Uterus (tissue), 4 donors: ENCODE measurements around the gene TRPM4. TPM values are rescaled to one million over a fixed set of nuclear protein-coding genes. Genes with fewer than 3 reads are reported as not detected.

Source experiments
- DNase-seq, 2 donors: peaks; one replicate each; pipeline ENCODE4 v3.0.0-alpha.2; 2019 to 2020
- H3K27ac ChIP-seq, 2 donors: fragments of 200-600 bp; sonication (generic); 1 replicate in 1 of 2; 2 replicates in 1 of 2; pipeline ENCODE4 v1.5.1; 2016 to 2018
- H3K27me3 ChIP-seq, 2 donors: fragments of 200-600 bp; sonication (generic); one replicate each; pipeline ENCODE4 v1.5.1; 2018 to 2019; ENCODE audit warnings: control low read depth in 1 of 2
- H3K36me3 ChIP-seq, 2 donors: fragments of 200-600 bp; sonication (generic); one replicate each; pipeline ENCODE4 v1.5.1; 2019; ENCODE audit warnings: control low read depth in 1 of 2
- H3K4me1 ChIP-seq, 2 donors: fragments of 200-600 bp; sonication (generic); one replicate each; pipeline ENCODE4 v1.5.1; 2018 to 2019; ENCODE audit warnings: control low read depth in 1 of 2
- H3K4me3 ChIP-seq, 2 donors: fragments of 200-600 bp; sonication (generic); 1 replicate in 1 of 2; 2 replicates in 1 of 2; pipeline ENCODE4 v1.5.1; 2018 to 2019; ENCODE audit warnings: mild to moderate bottlenecking in 1 of 2
- H3K9me3 ChIP-seq, 2 donors: fragments of 200-600 bp; sonication (generic); one replicate each; pipeline ENCODE4 v1.5.1; 2019; ENCODE audit warnings: control low read depth in 1 of 2
- CTCF ChIP-seq, 4 experiments: fragments of 200-600 bp in 2 of 4; fragments of 450-650 bp in 2 of 4; sonication (generic) in 2 of 4; IDR thresholded peaks; one replicate each; pipeline ENCODE4 v1.5.1; 2016 to 2019; ENCODE audit warnings: antibody characterized with exemption in 4 of 4, mild to moderate bottlenecking in 2 of 4, moderate library complexity in 1 of 4
- POLR2A ChIP-seq, 2 donors: fragments of 450-650 bp; IDR thresholded peaks; one replicate each; pipeline ENCODE4 v1.6.1; 2016; ENCODE audit warnings: antibody characterized with exemption in 2 of 2, mild to moderate bottlenecking in 1 of 2, moderate library complexity in 1 of 2
- intact Hi-C: fragments of 100-400 bp; cut with DNase I; formaldehyde crosslinking; loops from one replicate; pipeline ENCODE4 v1.15.1; 2023; ENCODE audit warnings: low total_unique reads
- total RNA-seq, 4 donors: library from RNA; depleted of rRNA in 3 of 4; stranded (reverse); fragments of >200 nt in 3 of 4; gene quantifications; one replicate each; pipeline versions ENCODE4 v1.1.0 to v1.2.4, GENCODE V29; 2014 to 2023
- donor health status: DM: yes; HTN: yes; CAD: no.

Gene TRPM4
- total RNA-seq, 4 donors from 2014 or later, result 9.7 to 28.7 (median 15.4) TPM

GRCh38 chr19:49148784-49149651 lies 8.6 kb upstream of the TRPM4 start:
- Histone ChIP-seq H3K4me1 (peaks cover 0 to 11% of the 10 kb centered on the region in 2 donors), H3K27me3 (no peaks in the 10 kb centered on the region), H3K4me3 (peak overlapping the region; percentile 58 to 68), H3K27ac (peak overlapping the region; percentile 67 to 86), H3K36me3 (no peaks in the 10 kb centered on the region), H3K9me3 (no peaks in the 10 kb centered on the region)
- intact Hi-C loops, result loop anchor here (10.0 kb wide), 1 partner anchor 54 kb away; no protein-coding TSS in a partner anchor
- DNase-seq, result peak; percentile 95 to 98
- TF ChIP-seq CTCF (IDR thresholded peaks at IDR 0.05) (peak in 1 of 4 experiments; percentile 3), POLR2A (IDR thresholded peaks at IDR 0.05) (peak; percentile 69 to 77)

- peaks cover 0 to 11% of the 10 kb centered on the region in 2 donors for H3K4me1 ChIP-seq
- H3K9me3 ChIP-seq, result no peaks in the 10 kb centered on the region
- intact Hi-C loops, result loop anchor here (10.0 kb wide), 1 partner anchor 55 kb away; no protein-coding TSS in a partner anchor
- no peaks in the 10 kb centered on the region for H3K27me3 ChIP-seq
- peak overlapping the region; percentile 58 to 68 for H3K4me3 ChIP-seq
- no peaks in the 10 kb centered on the region for H3K36me3 ChIP-seq
- no peak for TF ChIP-seq CTCF (IDR thresholded peaks at IDR 0.05)
- TF ChIP-seq POLR2A (IDR thresholded peaks at IDR 0.05), result no peak
- H3K27ac ChIP-seq, result peak overlapping the region; percentile 67 to 86
- peak; percentile 70 to 72 for DNase-seq
These were observed 7.9 kb upstream of the TRPM4 start for GRCh38 chr19:49149652-49150105.

GRCh38 chr19:49150106-49150943 lies 7.3 kb upstream of the TRPM4 start:
- Histone ChIP-seq H3K4me3 (peak overlapping the region; percentile 58 to 68), H3K27me3 (no peaks in the 10 kb centered on the region), H3K9me3 (no peaks in the 10 kb centered on the region), H3K27ac (peak overlapping the region; percentile 67 to 86), H3K36me3 (no peaks in the 10 kb centered on the region), H3K4me1 (peaks cover 0 to 11% of the 10 kb centered on the region in 2 donors)
- intact Hi-C loops, result no loop called here
- TF ChIP-seq CTCF (IDR thresholded peaks at IDR 0.05), result no peak
- TF ChIP-seq POLR2A (IDR thresholded peaks at IDR 0.05), result peak; percentile 7 to 49
- DNase-seq, result peak; percentile 75 to 77

- H3K9me3 ChIP-seq, result no peaks in the 10 kb centered on the region
- H3K4me1 ChIP-seq, result peaks cover 0 to 11% of the 10 kb centered on the region in 2 donors
- H3K4me3 ChIP-seq, result peak overlapping the region; percentile 58 to 68
- intact Hi-C loops, result no loop called here
- no peak for DNase-seq
- H3K27ac ChIP-seq, result peak overlapping the region; percentile 67 to 86
- H3K27me3 ChIP-seq, result no peaks in the 10 kb centered on the region
- TF ChIP-seq POLR2A (IDR thresholded peaks at IDR 0.05) (no peak), CTCF (IDR thresholded peaks at IDR 0.05) (no peak)
- no peaks in the 10 kb centered on the region for H3K36me3 ChIP-seq
These were observed 6.7 kb upstream of the TRPM4 start for GRCh38 chr19:49150944-49151243.
